AG04450 (cell line): ENCODE measurements around the gene SGSM2. TPM values are rescaled to one million over a fixed set of nuclear protein-coding genes. Genes with fewer than 3 reads are reported as not detected.

Experiments
- CTCF ChIA-PET: fragments of 300-600, 350-600 bp; formaldehyde crosslinking; extraction: SDS; loops from one replicate; lab custom pipeline; 2022; ENCODE audit warnings: antibody characterized with exemption, inconsistent platforms; lab: Charles Lee
- POLR2A ChIA-PET: fragments of 350-600 bp; formaldehyde crosslinking; extraction: SDS; loops from one replicate; lab custom pipeline; 2021; ENCODE audit warnings: antibody characterized with exemption, inconsistent platforms; lab: Yijun Ruan, JAX
- DNase-seq: peaks from one replicate; pipeline ENCODE4 v3.0.0-alpha.2; 2011; ENCODE audit warnings: low read depth, low spot score
- H3K27ac ChIP-seq: one replicate; pipeline ENCODE4 v1.5.1; 2012; ENCODE audit warnings: low read depth, low read length, control low read depth
- H3K27me3 ChIP-seq: one replicate; pipeline ENCODE4 v1.6.0; 2012; ENCODE audit warnings: low read length; ENCODE audit not compliant: control insufficient read depth, insufficient read depth
- H3K4me3 ChIP-seq: 2 replicates; pipeline ENCODE4 v1.5.1; 2011; ENCODE audit warnings: mild to moderate bottlenecking, low read depth, low read length, control low read depth
- H3K9me3 ChIP-seq: 2 replicates; pipeline ENCODE4 v1.5.1; 2012; ENCODE audit warnings: low read length; ENCODE audit not compliant: control insufficient read depth, insufficient read depth
- CTCF ChIP-seq: IDR thresholded peaks from 2 replicates; pipeline ENCODE4 v1.5.1; 2011; ENCODE audit warnings: low read depth, low read length, control low read depth, inconsistent platforms
- polyA plus RNA-seq: library from polyadenylated mRNA; depleted of rRNA; stranded (reverse); fragments of >200 nt; gene quantifications from 2 replicates; pipeline ENCODE4 v1.2.3, GENCODE V29; 2011

Gene SGSM2
- polyA plus RNA-seq, 1 experiment = 19.7 TPM

GRCh38 chr17:2399572-2400473 is 62.5 kb downstream of the SGSM2 start:
- DNase-seq = peak; percentile 88
- POLR2A ChIA-PET = interaction anchor here (0.6 to 1.1 kb wide), 3 partner anchors 8 to 194 kb away, joined by 3 to 4 read pairs (median 3); partner anchors contain the start of gene PAFAH1B1
- no peak for TF ChIP-seq CTCF
- Histone ChIP-seq H3K4me3 (peak overlapping the region; percentile 97), H3K27me3 (no peaks in the 10 kb centered on the region), H3K9me3 (peaks cover 3% of the 10 kb centered on the region; the same call in 1 of the 2 replicates), H3K27ac (peak overlapping the region; percentile 98)
- CTCF ChIA-PET = no interaction called here

GRCh38 chr17:2400474-2400866 is 63.2 kb downstream of the SGSM2 start:
- CTCF ChIA-PET = no interaction called here

GRCh38 chr17:2400877-2401425 is 63.6 kb downstream of the SGSM2 start, which contains the start of gene MNT:
TSS of gene MNT (minus strand) at chr17:2401060. CDS start at chr17:2400712, 348 bp downstream.
- H3K4me3 ChIP-seq = peak within 1 kb of the TSS; percentile 97
- H3K27me3 ChIP-seq = no peaks in the 10 kb centered on the region
- peaks cover 3% of the 10 kb centered on the region; the same call in 1 of the 2 replicates for H3K9me3 ChIP-seq
- CTCF ChIA-PET = interaction anchor here (2.8 kb wide), 1 partner anchor 15 kb away, joined by 19 read pairs; no protein-coding TSS in a partner anchor
- H3K27ac ChIP-seq = peak within 1 kb of the TSS; percentile 99
- TF ChIP-seq CTCF = no peak
- POLR2A ChIA-PET = interaction anchor here (0.7 to 1.8 kb wide), 8 partner anchors 9 to 111 kb away, joined by 3 to 26 read pairs (median 4); partner anchors contain the start of genes METTL16, SMG6, SRR and TSR1
- DNase-seq = peak; percentile 83

More at GRCh38 chr17:2400474-2400866, 63.2 kb downstream of the SGSM2 start:
- H3K4me3 ChIP-seq = peak overlapping the region; percentile 97
- H3K27ac ChIP-seq = peak overlapping the region; percentile 98
- no peak for TF ChIP-seq CTCF
- no peaks in the 10 kb centered on the region for H3K27me3 ChIP-seq
- peaks cover 3% of the 10 kb centered on the region; the same call in 1 of the 2 replicates for H3K9me3 ChIP-seq
- DNase-seq = no peak
- POLR2A ChIA-PET = interaction anchor here (0.6 to 1.8 kb wide), 6 partner anchors 8 to 193 kb away, joined by 3 to 26 read pairs (median 4); partner anchors contain the start of genes PAFAH1B1, SMG6 and SRR

GRCh38 chr17:2401426-2402221 is 64.3 kb downstream of the SGSM2 start:
- TF ChIP-seq CTCF = no peak
- CTCF ChIA-PET = interaction anchor here (2.8 kb wide), 1 partner anchor 15 kb away, joined by 19 read pairs; no protein-coding TSS in a partner anchor
- peak overlapping the region; percentile 68 for H3K4me3 ChIP-seq
- H3K27ac ChIP-seq = peak overlapping the region; percentile 99
- no peaks in the 10 kb centered on the region for H3K27me3 ChIP-seq
- peak; percentile 100 for DNase-seq
- POLR2A ChIA-PET = interaction anchor here (0.7 to 1.8 kb wide), 8 partner anchors 9 to 110 kb away, joined by 3 to 26 read pairs (median 4); partner anchors contain the start of genes METTL16, SMG6, SRR and TSR1
- H3K9me3 ChIP-seq = peaks cover 3% of the 10 kb centered on the region; the same call in 1 of the 2 replicates
